Stimulated activated CD8-positive, alpha-beta memory T cell treated with anti-CD3 and anti-CD28 coated beads, Interleukin-12 subunit alpha, Interleukin-12 subunit beta, amount 100 ng/mL, for 4 hours (primary cell): ENCODE measurements around the gene PDE10A.
"Not testable (repeated sequence)": the region's sequence is repeated elsewhere in the genome, so short reads cannot be mapped to it uniquely, and the experiment has no call there.

ENCODE experiments used
- DNase-seq: peaks from one replicate; pipeline ENCODE4 v3.0.0-alpha.2; 2020; ENCODE audit warnings: low read depth

The PDE10A gene

DNA sequence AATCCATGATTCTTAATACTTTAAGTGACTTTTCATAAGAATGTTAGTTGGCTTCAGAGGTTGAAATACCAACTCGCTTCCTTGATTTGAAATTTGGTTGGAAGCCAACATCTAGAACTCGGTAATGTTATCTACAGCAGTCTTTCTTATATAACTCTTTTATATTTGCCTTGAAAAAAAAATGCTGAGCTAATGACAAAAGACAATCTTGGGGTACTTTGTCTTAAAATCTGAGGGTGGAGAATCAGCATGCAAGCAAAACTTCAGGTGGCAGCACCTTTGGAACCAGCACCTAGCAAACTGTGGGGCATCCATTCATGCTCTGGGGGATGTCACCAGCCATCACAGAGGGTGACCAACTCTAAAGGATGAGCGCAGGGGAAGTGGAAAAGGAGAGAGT lies 76.3 kb downstream of the PDE10A start:
- no peak for DNase-seq

DNA sequence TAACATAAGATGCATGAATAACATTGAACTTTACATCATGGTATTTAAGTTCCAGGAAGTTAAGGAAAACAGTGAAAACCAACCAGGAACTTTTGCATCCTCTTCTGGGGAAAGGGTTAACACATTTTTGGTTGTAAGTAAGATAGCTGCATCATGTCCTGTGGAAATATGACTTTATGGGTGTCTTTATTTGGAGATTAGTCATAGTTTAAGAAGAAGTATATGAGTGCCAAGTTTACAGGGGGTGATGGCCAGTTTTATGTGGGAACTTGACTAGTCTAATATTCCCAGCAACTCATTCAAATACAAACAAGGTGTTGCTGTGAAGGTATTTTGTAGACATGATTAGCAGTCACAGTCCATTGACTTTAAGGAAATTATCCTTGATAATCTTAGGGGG lies 78.0 kb downstream of the PDE10A start:
- no peak for DNase-seq

DNA sequence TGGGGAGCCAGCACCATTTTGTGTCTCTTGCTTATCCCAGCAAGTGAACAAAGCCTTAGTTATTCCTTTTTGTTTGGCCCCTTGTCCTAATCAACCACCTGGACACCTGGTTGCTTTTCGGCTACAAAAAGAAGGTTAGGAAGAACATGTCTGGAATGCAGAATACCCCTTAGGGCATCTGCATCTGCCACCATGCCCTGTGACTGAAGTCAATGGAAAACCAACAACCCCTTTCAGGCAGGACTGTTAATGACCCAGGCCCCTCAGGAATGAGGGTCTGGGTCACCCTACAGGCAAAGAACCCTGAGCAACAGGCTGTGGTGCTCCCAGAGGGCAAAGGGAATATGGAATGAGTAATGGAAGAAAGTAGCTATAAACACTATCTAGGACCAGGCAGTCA lies 78.5 kb downstream of the PDE10A start:
- DNase-seq, result no peak

DNA sequence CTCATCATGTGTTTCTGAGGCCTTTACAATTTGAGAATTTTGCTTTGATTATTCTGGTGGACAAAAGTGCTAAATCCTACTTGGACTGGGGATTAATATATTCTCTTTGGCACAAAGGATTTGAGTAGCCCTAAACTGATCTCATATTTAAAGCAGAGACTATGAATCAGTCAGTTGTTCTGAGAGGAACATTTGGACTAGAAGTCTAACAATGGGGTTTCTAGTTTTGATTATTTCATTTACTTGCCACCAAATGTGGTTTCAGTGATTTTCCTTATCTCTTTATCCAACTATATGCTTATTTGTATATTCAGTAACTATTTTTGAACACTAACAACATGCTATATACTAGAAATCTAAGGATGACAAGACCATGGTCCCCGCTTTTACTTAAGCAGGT lies 81.4 kb downstream of the PDE10A start:
- DNase-seq, result no peak

DNA sequence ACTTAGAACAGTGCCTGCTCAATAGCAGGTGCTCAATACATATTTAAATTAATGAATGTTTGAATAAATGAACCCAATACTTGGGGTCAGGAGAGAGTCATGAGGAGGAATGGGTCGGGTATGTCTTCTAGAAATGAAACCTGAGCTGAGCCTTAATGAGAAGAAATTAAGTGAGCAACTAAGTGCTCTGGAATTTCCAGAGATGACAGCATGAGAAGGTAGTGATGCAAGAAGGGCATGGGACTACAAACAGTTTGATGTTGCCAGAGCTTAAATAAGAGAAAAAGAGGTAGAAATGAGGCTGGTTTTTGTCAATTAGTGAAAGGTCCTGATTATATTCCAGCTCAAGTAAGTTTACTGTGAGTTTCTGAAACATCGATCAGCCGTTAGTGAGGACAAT lies 82.9 kb downstream of the PDE10A start:
- no peak for DNase-seq

DNA sequence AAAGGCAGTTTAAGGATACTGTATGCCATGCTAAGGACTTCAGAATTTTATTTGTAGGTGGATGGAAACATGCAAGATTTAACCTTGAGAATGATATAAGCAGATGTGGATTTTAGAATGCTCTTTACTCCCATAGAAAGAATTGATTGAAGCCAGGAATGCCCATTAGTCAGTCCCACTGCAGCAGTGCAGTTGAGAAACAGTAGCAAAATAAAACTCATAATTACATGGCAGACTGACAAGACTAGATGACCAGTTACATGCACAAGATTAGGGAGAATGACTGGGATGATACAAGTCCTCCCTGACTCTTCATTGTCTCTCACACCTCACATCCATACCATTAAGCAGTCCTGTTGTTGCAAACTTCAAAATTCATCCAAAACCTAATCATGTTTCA lies 83.9 kb downstream of the PDE10A start:
- DNase-seq, result no peak

DNA sequence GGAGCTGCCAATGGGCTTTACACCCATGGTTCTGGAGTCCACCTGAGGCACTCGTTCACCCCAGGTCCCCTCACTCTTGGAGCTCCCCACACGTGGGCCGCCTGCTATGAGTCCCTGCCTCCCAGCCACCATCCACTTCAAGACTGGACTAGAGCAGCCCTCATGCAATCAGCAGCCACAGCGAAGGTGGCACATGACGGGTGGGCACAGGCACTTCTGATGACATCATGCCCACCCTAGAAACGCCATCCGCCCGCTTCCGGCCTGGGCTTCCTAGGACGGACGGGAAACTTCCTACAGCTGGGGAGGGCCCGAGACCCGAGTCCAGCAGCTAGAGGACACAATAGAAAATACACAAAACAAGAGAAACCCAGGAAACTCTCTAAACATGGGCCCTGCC lies 85.5 kb downstream of the PDE10A start:
- DNase-seq, result no peak

DNA sequence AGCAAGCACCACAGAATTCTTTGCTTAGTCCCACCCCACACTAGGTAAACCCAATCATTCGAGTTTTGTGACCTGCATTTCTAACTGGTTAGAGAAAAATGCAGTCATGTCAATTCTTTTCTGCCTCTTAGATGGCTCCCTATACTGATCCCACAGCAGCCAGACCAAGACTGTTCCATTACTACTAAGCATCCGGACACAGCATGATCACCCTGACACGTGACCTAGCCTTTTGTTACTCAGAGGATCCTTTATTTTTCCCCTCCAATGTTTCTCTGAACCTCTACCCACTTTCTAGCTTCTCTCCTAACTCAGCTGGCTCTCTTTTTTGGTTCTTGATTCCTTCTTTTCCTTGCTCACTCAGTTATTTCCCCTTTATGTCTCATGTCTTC lies 87.9 kb downstream of the PDE10A start:
- no peak for DNase-seq

DNA sequence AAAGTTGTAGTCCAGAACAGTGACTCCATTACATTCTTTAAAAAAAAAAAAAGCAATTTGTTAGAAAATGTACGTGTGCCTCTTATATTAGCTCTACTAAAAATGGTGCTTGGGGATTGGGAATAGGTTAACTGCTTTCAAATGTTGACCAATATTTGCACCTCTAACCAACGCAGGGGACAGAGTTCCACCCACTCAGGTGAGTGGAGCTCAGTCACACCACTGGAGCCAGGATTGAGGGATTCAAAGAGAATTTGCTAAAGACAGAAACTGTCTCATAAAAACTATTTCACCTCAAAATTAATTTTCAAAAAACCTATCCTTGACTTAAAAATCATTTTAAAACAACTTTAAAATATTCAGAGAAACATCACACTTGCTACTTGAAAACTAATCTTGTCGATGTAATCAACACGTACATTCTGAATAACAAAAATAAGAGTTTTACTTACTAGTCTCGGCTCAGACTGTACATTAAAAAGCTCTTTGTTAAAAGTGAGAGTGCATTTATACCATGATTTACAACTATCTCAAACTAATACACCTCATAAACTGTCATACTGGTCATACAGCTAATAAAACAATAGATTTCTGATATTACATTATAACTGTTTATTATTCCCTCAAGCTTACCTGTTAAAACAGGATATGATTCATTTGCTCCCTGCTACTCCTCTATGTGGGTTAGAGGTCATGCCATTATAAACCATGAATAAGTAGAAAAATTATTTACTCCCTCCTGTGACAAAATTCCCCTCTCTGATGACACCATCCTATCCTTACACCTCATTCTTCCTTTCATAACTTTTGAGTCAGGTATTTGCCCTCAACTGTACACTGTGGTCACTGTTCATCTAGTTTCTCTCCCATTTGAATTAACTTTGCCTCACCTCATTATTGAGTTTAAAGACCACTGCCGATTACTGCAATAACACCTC lies 88.6 kb downstream of the PDE10A start:
- no peak for DNase-seq

DNA sequence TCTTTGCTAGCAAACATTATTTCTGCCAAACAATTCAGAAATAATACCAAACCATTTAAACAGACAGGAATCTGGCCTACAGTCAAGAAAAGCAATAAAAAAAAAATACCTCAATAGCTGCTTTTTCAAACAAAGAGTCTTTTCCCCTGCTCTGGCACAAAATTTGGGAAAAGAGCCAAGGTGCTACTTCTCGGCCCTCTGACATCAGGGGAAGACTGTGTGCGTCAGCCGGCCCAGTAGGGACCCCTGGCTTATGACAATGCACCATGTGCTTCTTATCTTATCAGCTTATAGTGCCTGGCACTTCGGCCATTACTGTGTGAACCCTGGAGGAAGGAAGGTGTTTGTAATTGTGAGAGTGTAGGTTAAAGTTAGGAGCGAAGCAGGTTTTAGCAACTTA lies 89.4 kb downstream of the PDE10A start:
- DNase-seq, result no peak

DNA sequence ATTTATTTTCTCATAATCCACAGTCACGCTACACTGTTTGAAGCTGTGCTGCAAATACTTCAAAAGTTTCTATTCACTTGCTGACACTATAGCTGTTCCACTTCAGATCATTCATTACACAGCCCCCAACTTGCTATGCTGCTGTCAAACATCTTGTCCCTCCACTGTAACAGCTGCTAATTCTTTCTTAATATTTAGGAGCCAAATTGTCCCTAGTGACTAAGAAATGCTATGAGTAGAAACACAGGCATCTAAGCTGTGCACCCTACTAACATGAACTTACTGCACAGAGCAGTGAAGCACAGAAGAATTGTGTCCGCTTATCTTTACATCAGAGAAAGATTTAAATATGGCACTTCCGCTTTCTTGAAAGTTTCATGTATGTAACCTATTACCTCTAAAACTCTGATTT lies 91.3 kb downstream of the PDE10A start:
- DNase-seq, result no peak

DNA sequence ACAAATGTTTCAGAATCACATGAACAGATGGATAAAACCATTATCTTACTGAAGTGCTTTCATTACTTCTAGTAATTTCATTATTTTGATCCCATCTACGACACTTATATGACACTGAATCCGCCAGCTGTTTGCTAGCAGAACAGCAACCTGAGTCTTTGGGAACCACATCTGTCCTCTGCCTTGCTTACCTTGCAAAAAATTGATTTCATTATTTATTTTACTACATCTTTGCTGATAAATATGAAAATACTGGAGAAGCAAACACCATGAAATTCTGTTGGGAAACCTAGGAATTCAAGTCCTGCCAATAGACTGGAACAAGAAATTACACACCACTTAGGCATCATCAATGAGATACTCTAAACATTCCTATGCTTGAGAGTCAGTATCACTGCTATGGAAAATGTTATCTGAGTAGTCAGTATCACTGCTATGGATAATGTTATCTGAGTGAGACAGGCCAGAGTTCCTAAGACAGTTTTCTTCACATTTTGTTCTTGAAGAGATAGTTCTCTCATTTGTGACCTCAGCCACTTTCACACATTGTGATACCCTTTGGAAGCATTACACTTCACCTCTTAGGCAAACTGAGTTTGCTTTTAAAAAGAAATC lies 91.9 kb downstream of the PDE10A start:
- DNase-seq, result no peak

DNA sequence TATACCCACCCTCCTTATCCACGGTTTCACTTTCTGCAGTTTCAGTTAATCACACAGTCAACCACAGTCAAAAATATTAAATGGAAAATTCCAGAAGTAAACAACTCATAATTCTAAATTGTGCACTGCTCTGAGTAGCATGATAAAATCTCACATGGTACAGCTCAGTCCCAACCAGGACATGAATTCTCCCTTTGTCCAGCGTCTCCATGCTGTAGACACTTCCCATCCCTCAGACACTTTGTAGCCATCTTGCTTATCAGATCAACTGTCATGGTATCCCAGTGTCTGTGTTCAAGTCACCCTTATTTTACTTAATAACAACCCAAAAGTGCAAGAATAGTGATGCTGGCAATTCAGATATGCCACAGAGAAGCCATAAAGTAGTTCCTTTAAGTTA lies 94.7 kb downstream of the PDE10A start:
- DNase-seq, result no peak

DNA sequence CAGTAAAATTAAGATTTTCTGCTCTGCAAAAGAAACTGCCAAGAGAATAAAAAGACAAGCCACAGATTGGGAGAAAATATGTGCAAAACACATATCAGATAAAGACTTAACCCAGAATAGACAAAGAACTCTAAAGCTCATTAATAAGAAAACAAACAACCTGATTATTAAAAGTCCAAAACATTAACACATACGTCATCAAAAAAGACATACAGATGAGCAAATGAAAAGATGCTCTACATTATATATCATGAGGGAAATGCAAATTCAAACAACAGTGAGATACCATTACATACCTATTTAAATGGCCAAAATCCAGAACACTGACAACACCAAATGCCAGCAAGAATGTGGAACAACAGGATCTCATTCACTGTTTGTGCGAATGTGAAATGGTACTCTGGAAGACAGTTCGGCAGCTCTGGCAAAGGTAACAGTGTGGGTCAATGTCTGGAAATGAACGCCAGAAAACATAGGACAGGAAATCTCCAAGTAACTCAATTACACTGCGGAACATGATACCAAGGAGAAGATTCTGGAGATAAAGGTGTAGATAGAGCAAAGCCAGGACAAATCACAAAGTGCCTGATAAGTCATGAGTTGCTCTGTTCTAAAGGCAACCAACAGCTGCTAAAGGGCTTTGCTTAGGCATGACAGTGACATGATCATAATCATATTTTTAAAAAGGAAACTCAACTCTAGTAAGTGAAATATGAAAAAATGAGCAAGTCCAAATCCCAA lies 96.8 kb downstream of the PDE10A start:
- DNase-seq, result no peak

DNA sequence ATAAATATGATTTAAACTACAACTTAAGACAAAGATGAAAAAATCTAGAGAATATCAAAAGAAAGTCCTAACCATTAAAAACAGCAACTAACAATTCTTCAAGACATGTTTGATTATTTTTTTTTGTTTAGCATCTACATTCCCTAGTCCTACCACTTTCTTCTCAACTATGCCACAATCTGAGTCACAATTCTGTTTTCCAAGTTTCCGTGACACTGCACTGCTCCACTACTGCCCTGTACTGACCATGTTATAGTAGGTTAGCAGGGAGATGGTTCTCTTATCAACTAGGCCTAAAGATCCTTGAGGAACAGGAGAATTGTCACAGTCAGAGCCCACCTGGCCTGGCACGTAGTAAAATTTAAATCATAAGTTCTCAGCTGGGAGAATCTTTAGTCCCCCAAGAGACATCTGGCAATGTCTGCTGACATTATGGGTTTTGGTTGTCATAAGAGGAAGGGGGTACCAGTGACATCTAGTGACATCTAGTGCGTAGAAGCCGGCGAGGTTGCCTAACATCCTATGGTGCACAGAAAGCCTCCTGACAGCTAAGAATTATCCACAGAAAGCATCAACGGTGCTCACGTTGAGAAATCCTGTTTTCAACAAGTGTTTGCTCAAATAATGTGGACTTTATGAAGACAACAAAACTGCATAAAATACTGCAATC lies 100.5 kb downstream of the PDE10A start:
- DNase-seq, result no peak

DNA sequence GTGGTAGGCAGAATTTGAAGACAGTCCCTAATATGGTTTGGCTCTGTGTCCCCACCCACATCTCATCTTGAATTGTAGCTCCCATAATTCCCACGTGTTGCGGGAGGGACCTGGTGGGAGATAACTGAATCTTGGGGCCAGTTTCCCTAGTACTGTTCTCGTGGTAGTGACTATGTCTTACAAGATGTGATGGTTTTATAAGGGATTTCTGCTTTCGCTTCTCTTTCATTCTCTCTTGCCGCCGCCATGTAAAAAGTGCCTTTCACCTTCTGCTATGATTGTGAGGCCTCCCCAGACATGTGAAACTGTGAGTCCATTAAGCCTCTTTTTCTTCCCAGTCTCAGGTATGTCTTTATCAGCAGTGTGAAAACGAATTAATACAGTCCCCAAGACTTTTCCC lies 103.4 kb downstream of the PDE10A start:
- no peak for DNase-seq

DNA sequence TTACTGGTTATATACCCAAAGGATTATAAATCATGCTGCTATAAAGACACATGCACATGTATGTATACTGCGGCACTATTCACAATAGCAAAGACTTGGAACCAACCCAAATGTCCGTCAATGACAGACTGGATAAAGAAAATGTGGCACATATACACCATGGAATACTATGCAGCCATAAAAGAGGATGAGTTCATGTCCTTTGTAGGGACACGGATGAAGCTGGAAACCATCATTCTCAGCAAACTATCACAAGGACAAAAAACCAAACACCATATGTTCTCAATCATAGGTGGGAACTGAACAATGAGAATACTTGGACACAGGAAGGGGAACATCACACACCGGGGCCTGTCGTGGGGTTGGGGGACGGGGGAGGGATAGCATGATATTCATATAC lies 104.9 kb downstream of the PDE10A start:
- not testable (repeated sequence) for DNase-seq

DNA sequence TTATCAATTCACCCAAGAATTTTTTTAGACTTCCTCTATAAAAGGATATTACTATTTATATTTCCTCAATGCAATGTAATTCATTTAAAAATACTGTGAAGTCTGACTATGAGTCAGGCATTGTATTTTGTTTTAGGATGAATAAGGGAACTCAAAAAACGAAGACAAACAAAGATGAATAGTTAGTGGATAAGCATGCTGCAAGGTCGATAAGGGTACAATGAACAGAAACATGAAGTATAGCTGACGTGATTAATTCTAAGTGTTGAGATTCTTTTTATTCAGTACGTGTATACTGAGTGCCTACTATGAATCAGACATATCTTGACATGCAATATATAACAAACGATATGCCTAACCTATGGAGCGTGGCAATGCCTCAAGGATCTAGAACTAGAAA lies 105.4 kb downstream of the PDE10A start:
- no peak for DNase-seq

DNA sequence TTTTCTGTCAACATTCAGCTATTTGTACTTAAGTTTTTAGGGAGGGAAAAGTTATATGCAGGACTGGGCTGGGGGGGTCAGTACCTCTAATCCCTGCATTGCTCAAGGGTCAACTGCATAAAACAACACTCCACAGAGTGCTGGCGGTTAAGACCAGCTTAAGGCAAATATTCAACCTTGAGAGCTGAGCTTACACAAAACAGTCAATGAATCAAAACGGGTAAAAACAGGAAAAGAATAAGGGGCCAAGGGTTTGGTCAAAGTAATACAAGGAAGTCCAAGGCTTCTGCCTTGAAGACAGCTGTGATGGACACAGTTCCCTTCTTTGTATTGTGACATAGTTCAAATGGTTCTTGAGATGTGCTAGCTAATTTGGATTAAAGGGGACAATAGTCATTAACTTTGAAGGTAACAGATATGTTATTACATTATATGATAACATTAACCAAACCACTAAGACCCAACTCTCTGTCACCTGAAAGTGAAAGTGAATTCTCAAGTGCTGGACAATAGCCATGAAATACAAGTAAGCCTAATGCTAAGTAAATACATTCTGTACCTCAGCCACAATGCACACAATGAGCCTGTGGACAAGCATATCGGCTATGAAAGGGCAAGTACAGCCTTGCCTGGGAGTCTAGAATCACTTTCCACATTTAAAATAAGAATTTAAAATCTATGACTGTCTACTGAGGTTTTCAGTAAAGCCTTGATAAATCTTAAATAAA lies 106.8 kb downstream of the PDE10A start:
- DNase-seq, result no peak

DNA sequence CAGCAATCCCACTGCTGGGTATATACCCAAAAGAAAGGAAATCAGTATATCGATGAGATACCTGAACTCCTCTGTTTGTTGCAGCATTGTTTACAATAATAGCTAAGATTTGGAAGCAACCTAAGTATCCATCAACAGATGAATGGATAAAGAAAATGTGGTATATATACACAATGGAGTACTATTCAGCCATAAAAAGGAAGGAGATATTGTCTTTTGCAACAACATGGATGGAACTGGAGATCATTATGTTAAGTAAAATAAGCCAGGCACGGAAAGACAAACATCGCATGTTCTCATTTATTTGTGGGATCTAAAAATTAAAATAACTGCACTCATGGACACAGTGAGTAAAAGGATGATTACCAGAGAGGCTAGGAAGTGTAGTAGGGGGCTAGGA lies 108.4 kb downstream of the PDE10A start:
- not testable (repeated sequence) for DNase-seq

DNA sequence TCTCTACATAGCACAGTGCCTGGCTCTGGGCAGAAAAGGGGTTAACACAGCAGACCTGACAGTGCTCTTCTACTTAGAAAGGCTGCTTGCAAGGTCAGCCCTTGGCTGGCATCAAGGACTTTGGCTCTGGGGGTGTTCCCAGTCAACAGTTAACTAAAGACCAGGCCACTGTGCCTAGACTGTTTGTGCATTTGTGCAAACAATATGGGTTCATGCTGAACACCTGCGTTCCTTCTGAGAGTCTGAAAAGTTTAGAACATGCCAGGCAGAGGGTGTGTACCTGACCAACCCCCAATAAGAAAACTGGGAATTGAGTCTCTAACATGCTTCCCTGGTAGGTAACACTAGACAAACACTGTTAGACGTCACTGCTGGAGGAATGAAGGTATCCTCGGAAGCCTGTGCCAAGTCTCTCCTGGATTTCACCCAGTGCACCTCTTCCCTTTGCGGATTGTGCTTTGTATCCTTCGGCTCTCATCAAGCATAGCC lies 110.7 kb downstream of the PDE10A start:
- DNase-seq, result no peak

DNA sequence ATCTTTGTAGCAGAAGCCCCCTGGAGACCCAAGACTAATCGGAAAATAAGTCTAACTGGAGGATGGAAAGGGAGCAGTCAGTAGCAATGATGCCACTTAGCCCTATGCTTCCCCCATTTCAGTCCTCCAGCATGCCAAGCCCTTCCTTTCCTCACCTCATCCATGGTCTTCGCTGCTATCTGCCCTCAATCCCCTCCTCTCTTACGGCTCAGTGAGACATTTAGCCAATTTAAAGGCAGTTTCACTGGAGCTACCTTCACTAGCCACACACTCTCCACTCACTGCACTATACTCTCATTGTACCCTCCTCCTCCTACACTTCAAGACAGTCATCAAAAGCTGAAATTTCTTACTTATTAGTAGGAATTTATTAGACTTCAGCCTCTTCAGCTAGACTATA lies 111.2 kb downstream of the PDE10A start:
- DNase-seq, result no peak
